ENCODE results near the gene KRT33B.

DNA sequence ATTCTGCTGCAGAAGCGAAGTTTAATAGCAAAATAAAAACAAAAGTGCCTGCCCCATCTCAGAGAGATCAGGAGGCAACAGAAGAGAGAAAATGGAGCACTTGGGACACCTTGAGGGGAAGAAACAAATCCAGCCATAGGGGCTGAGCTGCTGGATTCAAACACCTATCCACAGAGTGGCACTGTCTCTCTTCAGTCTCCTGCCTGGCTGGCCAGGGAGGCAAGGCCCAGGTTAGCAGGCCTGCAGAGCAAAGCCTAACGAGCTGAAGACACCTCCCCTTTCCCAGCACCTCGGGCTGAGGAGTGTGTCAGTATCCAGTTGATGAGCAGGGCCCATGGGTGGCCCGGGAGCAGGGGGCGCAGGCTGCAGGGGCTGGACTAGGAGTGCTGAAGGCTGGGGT lies 36.6 kb upstream of the KRT33B start:
- TF ChIP-seq GATA2 (IDR thresholded peaks at IDR 0.05; ENCODE audit: low read depth, low read length) (no peak), GATA3 (IDR thresholded peaks at IDR 0.05; ENCODE audit: low read depth, low read length) (no peak)

Data from SH-SY5Y (cell line).